Stimulated activated CD8-positive, alpha-beta memory T cell treated with anti-CD3 and anti-CD28 coated beads, Interleukin-12 subunit alpha, Interleukin-12 subunit beta, amount 100 ng/mL, for 4 hours (primary cell): ENCODE measurements around the gene CAV1.
"Not testable (repeated sequence)": the region's sequence is repeated elsewhere in the genome, so short reads cannot be mapped to it uniquely, and the experiment has no call there.

Experiments used
- DNase-seq: peaks from one replicate; pipeline ENCODE4 v3.0.0-alpha.2; 2020; ENCODE audit warnings: low read depth

Gene CAV1, protein sequence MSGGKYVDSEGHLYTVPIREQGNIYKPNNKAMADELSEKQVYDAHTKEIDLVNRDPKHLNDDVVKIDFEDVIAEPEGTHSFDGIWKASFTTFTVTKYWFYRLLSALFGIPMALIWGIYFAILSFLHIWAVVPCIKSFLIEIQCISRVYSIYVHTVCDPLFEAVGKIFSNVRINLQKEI

GRCh38 chr7:116524609-116525297, at the start of gene CAV1:
CAV1 (plus strand) TSS chr7:116525036; CDS start chr7:116525063, 27 bp downstream.
- peak; percentile 19 for DNase-seq

GRCh38 chr7:116477625-116478024, 47.2 kb upstream of the CAV1 start:
- no peak for DNase-seq

- no peak for DNase-seq
Measured at GRCh38 chr7:116478834-116479233, 46.0 kb upstream of the CAV1 start.

GRCh38 chr7:116483271-116483942, 41.4 kb upstream of the CAV1 start:
- no peak for DNase-seq

DNA sequence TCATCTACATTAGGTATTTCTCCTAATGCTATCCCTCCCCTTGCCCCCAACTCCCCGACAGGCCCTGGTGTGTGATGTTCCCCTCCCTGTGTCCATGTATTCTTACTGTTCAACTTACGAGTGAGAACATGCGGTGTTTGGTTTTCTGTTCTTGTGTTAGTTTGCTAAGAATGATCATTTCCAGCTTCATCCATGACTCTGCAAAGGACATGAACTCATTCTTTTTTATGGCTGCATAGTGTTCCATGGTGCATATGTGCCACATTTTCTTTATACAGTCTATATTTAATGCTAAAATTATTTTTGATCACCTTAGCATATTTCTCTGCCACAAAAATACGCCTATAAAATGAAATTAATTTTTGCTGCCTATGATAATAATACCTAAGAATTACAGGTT, 40.4 kb upstream of the CAV1 start:
- DNase-seq, result not testable (repeated sequence)

DNA sequence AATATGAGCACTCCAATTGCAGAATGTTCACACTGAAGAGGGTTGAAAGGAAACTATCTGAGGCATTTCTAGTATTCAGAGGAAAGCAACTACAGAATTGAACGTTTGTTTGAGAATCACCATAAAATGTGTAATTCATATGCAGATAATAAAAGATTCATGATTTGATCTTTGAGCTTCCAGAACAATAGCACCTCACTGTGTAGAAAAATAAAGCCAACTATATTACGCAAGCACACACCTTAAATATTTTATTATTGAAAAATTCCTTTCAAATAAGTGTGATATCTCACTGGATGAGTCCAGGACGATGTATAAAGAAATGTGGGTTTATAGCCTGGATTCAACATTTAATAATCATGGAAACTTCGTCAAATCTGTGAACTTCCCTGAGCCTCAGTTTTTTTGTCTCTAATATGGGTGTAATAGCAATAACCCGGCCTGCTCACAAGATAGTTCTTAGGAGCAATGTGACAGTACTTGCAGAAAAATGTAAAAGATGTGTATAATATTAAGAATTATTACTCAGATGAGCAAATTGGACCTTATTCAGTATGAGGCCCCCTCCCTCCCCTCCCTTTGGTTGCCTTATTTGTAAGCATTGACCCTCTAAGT, 36.8 kb upstream of the CAV1 start:
- no peak for DNase-seq

- DNase-seq, result no peak
Measured at GRCh38 chr7:116490351-116490750, 34.5 kb upstream of the CAV1 start.

DNA sequence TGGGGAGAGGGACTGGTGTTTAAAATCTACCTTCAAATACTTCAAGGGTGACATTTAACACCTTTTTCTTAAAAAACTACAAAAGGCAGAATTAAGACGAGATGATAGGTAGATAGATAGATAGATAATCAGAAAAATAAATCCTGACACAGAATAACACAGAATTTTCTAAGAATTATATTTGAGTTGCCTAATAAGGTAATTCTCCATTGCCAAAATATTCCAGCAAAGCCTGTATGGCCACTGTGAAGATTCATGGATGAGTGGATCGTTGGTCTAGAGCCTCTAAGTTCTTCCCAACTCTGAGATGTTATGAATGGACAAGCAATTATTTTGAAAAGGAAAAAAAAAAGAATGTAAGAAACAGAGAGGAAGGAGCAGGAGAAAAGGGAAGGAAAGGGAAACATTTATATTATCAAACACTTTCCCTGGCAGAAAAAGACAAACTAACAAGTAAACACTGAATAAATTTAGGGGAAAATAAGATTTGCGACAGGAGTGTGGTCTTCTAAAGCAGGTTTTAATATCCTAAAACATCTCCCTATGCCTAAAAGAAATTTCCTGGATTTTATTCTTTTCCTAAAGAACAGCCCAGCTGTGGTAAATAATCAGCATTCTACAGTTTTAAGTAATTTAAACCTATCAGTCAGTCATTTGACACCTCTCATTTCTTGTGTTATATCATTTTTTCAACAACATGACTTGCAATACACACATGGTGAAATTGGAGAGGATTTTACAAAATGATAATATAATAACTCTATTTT, 32.8 kb upstream of the CAV1 start:
- DNase-seq, result no peak

GRCh38 chr7:116492654-116493109, 32.2 kb upstream of the CAV1 start:
- DNase-seq, result no peak

- no peak for DNase-seq
Measured at GRCh38 chr7:116493449-116493848, 31.4 kb upstream of the CAV1 start.

GRCh38 chr7:116494472-116494871, 30.4 kb upstream of the CAV1 start:
- no peak for DNase-seq

DNA sequence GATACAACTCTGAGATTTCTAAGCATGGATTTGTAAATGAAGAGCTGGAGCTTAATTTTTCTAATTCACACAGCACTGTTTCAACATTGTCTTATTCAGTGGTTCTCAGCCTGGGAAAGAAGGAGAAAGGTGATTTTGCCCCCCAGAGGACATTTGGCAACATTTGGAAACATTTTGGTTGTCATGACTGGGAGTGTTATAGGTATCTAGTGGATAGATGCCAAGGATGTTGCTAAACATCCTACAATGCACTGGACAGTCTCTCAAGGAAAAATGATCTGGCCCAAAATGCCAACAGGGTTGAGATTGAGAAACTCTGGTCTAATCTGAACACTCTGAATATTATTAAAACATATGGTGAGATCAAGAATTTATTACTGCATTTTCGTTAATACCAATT, 29.1 kb upstream of the CAV1 start:
- no peak for DNase-seq

GRCh38 chr7:116496653-116497052, 28.2 kb upstream of the CAV1 start:
- no peak for DNase-seq

DNA sequence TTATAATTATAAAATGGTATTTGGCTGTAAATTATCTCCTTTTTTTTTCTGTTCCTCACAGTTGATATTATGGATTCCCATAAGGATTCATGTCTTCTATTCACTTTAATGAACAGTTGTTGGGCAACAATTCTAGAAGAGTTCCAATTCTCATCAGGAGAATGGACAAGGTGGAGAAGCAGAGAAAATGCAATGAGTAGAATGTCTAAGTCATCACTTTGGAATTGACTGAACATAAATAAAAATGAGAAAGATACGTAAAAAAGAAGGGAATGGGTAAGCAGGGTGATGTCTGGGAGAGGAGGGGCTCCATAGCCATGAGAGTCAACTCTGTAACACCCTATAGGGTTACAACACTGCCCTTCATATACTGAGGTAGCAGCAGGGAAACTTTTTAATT, 27.1 kb upstream of the CAV1 start:
- DNase-seq, result no peak

- DNase-seq, result peak; percentile 4
Measured at GRCh38 chr7:116499168-116500077, 25.4 kb upstream of the CAV1 start, which contains the start of gene CAV2. CAV2 (plus strand) TSS chr7:116499738; CDS start chr7:116499782, 44 bp downstream.

- no peak for DNase-seq
Measured at GRCh38 chr7:116500078-116500853, 24.6 kb upstream of the CAV1 start.

DNA sequence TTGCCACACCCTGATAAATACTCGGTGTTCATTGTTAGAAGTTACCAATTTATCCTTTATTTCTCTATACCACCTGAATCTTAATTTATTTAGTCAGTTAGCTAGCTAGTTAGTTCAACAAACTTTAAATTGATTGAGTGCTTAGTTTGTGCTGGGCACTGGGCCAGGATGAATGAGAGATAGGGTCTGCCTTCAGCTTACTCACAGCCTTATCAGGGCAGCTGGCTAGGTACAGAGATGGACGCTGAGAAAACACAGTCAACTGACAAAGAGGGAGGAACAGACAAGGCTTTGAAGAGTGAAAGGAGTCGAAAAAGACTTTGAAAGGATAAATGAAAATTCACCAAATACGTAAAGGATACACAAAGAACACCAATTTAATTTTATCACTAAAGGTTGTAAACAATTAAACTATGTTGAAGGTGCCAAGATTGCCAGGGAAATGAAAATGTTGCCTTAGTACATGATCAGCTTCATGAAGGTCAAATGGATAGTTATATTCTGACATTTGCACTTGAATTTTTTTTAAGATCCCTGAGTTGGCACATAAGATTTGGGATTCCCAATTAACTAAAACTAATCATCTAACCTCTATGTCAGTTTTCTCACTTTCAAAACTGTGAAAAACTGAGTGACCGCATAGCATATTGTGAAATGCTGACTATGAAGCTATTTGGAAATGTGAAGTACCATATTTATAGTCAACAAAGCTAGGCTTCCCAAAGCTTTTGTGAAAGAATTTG, 23.2 kb upstream of the CAV1 start:
- no peak for DNase-seq

GRCh38 chr7:116502201-116503096, 22.4 kb upstream of the CAV1 start:
- DNase-seq, result no peak
